Peyer's patch (tissue), 4 donors: Measurements from ENCODE around the gene COL9A3. TPM values are rescaled to one million over a fixed set of nuclear protein-coding genes. Genes with fewer than 3 reads are reported as not detected.

Source experiments
- DNase-seq, 3 donors: peaks; one replicate each; pipeline ENCODE4 v3.0.0-alpha.2; 2017 to 2019
- H3K27ac ChIP-seq, 4 donors: fragments of 200-600 bp; sonication (generic); one replicate each; pipeline ENCODE4 v1.5.1; 2016 to 2019
- H3K27me3 ChIP-seq, 2 donors: fragments of 200-600 bp; sonication (generic); one replicate each; pipeline ENCODE4 v1.5.1; 2019
- H3K36me3 ChIP-seq, 3 donors: fragments of 200-600 bp; sonication (generic); one replicate each; pipeline ENCODE4 v1.5.1; 2016 to 2019
- H3K4me1 ChIP-seq, 4 donors: fragments of 200-600 bp; sonication (generic); one replicate each; pipeline ENCODE4 v1.5.1; 2016 to 2019
- H3K4me3 ChIP-seq, 4 donors: fragments of 200-600 bp; sonication (generic); 1 replicate in 3 of 4; 2 replicates in 1 of 4; pipeline ENCODE4 v1.5.1; 2016 to 2019; ENCODE audit warnings: mild to moderate bottlenecking in 1 of 4
- H3K9me3 ChIP-seq, 4 donors: fragments of 200-600 bp; sonication (generic); one replicate each; pipeline ENCODE4 v1.5.1; 2016 to 2019; ENCODE audit warnings: mild to moderate bottlenecking in 1 of 4
- POLR2A ChIP-seq, 2 donors: fragments of 450-650 bp; IDR thresholded peaks; one replicate each; pipeline ENCODE4 v1.5.1; 2017; ENCODE audit warnings: antibody characterized with exemption in 2 of 2, mild to moderate bottlenecking in 2 of 2, moderate library complexity in 2 of 2
- total RNA-seq, 4 donors: library from RNA; depleted of rRNA; stranded (reverse); fragments of >200 nt; gene quantifications; one replicate each; pipeline ENCODE4 v1.1.0, GENCODE V29; 2016
- TF ChIP-seq, protein P1 (sequence below), 6 experiments: fragments of 450-650 bp in 4 of 6; fragments of 200-600 bp in 2 of 6; sonication (generic) in 1 of 6; IDR thresholded peaks; one replicate each; pipeline ENCODE4 v1.5.1; 2017 to 2019; ENCODE audit warnings: antibody characterized with exemption in 6 of 6, mild to moderate bottlenecking in 3 of 6, moderate library complexity in 1 of 6

Gene COL9A3
- total RNA-seq, 4 donors from 2014 or later = 3.3 to 19.8 (median 4.1) TPM

DNA sequence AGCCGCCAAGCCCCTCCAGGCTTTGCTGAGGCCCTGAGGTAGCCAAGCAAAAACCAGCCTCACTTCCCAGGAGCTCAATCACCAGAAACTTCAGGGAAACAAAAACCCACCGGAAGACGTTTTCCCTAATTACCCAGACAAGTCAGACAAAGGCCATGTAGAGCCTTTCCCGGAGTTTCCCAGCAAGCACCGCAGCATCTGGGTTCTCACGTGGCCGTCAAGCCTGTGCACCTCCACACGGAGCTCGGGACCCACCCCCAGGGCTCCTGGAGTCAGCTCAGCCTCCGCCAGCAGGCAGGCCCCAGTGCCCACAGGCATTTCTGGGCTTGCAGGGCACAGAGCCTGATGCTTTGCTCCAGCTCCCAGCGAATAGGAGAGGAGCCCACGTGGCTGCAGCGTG lies 30.7 kb upstream of the COL9A3 start:
- Histone ChIP-seq H3K4me3 (no peak overlapping the region), H3K27ac (no peak overlapping the region), H3K9me3 (no peaks in the 10 kb centered on the region), H3K4me1 (no peaks in the 10 kb centered on the region), H3K36me3 (no peaks in the 10 kb centered on the region), H3K27me3 (no peaks in the 10 kb centered on the region)
- no peak for TF ChIP-seq POLR2A (IDR thresholded peaks at IDR 0.05)
- TF ChIP-seq, protein P1, sequence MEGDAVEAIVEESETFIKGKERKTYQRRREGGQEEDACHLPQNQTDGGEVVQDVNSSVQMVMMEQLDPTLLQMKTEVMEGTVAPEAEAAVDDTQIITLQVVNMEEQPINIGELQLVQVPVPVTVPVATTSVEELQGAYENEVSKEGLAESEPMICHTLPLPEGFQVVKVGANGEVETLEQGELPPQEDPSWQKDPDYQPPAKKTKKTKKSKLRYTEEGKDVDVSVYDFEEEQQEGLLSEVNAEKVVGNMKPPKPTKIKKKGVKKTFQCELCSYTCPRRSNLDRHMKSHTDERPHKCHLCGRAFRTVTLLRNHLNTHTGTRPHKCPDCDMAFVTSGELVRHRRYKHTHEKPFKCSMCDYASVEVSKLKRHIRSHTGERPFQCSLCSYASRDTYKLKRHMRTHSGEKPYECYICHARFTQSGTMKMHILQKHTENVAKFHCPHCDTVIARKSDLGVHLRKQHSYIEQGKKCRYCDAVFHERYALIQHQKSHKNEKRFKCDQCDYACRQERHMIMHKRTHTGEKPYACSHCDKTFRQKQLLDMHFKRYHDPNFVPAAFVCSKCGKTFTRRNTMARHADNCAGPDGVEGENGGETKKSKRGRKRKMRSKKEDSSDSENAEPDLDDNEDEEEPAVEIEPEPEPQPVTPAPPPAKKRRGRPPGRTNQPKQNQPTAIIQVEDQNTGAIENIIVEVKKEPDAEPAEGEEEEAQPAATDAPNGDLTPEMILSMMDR (IDR thresholded peaks at IDR 0.05) = no peak
- DNase-seq = no peak

DNA sequence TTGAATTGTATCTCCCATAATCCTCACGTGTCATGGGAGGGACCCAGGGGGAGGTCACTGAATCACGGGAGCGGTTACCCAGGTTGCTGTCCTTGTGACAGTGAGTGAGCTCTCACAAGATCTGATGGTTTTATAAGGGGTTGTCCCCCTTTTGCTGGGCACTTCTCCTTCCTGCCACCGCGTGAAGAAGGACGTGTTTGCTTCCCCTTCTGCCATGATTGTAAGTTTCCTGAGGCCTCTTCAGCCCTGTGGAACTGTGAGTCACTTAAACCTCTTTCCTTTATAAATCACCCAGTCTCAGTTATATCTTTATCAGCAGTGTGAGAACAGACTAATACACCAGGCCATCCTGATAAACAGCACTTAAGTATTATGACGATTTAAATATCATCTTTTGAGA lies 29.5 kb upstream of the COL9A3 start:
- Histone ChIP-seq H3K4me1 (no peaks in the 10 kb centered on the region), H3K27ac (no peak overlapping the region), H3K9me3 (no peaks in the 10 kb centered on the region), H3K36me3 (no peaks in the 10 kb centered on the region), H3K27me3 (no peaks in the 10 kb centered on the region), H3K4me3 (no peak overlapping the region)
- no peak for DNase-seq
- TF ChIP-seq POLR2A (IDR thresholded peaks at IDR 0.05) = no peak
- TF ChIP-seq, protein P1 (IDR thresholded peaks at IDR 0.05) = no peak

DNA sequence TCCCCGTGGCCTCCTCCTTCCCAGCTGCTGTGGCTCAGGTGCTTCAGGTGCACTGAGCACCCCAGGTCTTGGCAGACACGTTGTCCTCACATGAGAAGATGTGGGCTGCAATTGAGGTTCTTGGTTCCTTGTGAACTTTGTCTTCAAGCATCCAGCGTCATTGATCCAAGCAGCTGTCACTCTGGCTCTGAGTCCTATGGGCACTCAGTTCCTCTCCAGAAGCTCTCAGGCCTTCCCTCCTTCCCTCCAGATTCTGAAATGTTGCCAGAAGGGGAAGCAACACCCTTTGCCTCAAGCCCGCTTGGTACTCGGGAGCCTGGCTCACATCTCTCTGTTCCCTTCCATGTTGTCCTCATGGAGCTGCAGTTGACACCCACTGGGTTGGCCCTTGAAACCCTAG lies 29.0 kb upstream of the COL9A3 start:
- H3K27ac ChIP-seq = no peak overlapping the region
- no peaks in the 10 kb centered on the region for H3K27me3 ChIP-seq
- no peak overlapping the region for H3K4me3 ChIP-seq
- DNase-seq = no peak
- TF ChIP-seq POLR2A (IDR thresholded peaks at IDR 0.05) = no peak
- TF ChIP-seq, protein P1 (IDR thresholded peaks at IDR 0.05) = no peak
- H3K4me1 ChIP-seq = no peaks in the 10 kb centered on the region
- H3K9me3 ChIP-seq = no peaks in the 10 kb centered on the region
- no peaks in the 10 kb centered on the region for H3K36me3 ChIP-seq

DNA sequence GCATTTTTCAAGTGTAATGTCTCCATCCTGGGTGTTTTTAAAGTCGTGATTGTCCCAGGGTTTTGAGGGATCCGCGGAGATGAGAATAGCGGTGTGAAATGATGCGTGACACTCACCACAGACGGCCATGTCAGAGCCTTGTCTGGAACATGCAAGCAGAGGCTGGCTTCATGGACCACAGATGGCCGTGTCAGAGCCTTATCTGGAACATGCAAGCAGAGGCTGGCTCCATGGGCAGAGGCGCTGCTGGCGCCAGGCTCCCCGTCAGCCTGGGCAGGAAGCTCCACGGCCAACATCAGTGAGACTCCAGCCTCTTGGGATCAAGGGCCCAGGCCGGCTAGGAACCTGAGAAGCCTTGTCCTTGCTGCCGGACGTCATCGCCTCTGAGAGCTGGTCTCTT lies 28.2 kb upstream of the COL9A3 start:
- no peak for TF ChIP-seq POLR2A (IDR thresholded peaks at IDR 0.05)
- TF ChIP-seq, protein P1 (IDR thresholded peaks at IDR 0.05) = no peak
- Histone ChIP-seq H3K36me3 (no peaks in the 10 kb centered on the region), H3K27ac (no peak overlapping the region), H3K4me3 (no peak overlapping the region), H3K4me1 (peaks cover 1 to 4% (median 3%) of the 10 kb centered on the region in 4 donors), H3K9me3 (no peaks in the 10 kb centered on the region), H3K27me3 (no peaks in the 10 kb centered on the region)
- no peak for DNase-seq

DNA sequence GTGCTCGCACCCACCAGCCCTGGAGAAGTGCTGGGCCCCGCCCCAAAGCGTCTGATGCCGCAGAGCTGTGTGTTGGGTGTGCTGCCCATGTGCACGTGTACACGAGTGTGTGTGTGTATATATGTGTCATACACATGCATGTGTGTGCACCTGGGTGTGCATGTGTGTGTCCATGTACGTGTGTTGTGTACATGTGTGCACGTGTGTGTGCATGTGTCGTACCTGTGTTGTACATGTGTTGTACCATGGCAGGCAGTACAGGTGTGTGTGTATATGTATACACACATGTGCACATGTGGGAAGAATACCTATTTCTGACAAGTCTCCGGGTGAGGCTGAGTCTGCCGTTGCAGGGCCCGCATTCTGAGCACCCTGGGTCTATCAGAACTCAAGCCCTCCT lies 26.8 kb upstream of the COL9A3 start:
- Histone ChIP-seq H3K27ac (no peak overlapping the region), H3K27me3 (no peaks in the 10 kb centered on the region), H3K4me1 (peaks cover 6 to 10% (median 7%) of the 10 kb centered on the region in 4 donors), H3K4me3 (no peak overlapping the region), H3K9me3 (no peaks in the 10 kb centered on the region), H3K36me3 (no peaks in the 10 kb centered on the region)
- DNase-seq = no peak
- TF ChIP-seq, protein P1 (IDR thresholded peaks at IDR 0.05) = no peak
- no peak for TF ChIP-seq POLR2A (IDR thresholded peaks at IDR 0.05)
